KMS-11 (cell line): ENCODE measurements around the gene MMP28.

Experiments
- H2AFZ ChIP-seq: fragments of 200-600 bp; sonication (generic); 2 replicates; pipeline ENCODE4 v1.6.1; 2016; ENCODE audit warnings: antibody characterized with exemption, mixed run types, low read depth
- H3K27ac ChIP-seq: fragments of 200-600 bp; sonication (generic); 2 replicates; pipeline ENCODE4 v1.6.1; 2016; ENCODE audit warnings: mild to moderate bottlenecking, mixed run types
- H3K27me3 ChIP-seq: fragments of 200-600 bp; sonication (generic); 2 replicates; pipeline ENCODE4 v1.6.1; 2017; ENCODE audit warnings: mild to moderate bottlenecking, low read depth, mixed run types, moderate library complexity; ENCODE audit not compliant: insufficient read depth
- H3K36me3 ChIP-seq: fragments of 200-600 bp; sonication (generic); 2 replicates; pipeline ENCODE4 v1.6.1; 2017; ENCODE audit warnings: mild to moderate bottlenecking, mixed run types; ENCODE audit not compliant: insufficient read depth
- H3K4me1 ChIP-seq: fragments of 200-600 bp; sonication (generic); 2 replicates; pipeline ENCODE4 v1.6.1; 2016; ENCODE audit warnings: mild to moderate bottlenecking, low read depth, mixed run types; ENCODE audit not compliant: poor library complexity, severe bottlenecking
- H3K4me2 ChIP-seq: fragments of 200-600 bp; sonication (generic); 2 replicates; pipeline ENCODE4 v1.7.0; 2016; ENCODE audit warnings: mild to moderate bottlenecking, mixed run types
- H3K4me3 ChIP-seq: fragments of 200-600 bp; sonication (generic); IDR thresholded peaks from 2 replicates; pipeline ENCODE4 v1.6.1; 2017; ENCODE audit warnings: low read depth, low read length, mixed read lengths; ENCODE audit not compliant: insufficient read depth
- H3K79me2 ChIP-seq: fragments of 200-600 bp; sonication (generic); 2 replicates; pipeline ENCODE4 v1.6.1; 2016; ENCODE audit warnings: low read depth, mixed run types; ENCODE audit not compliant: insufficient read depth
- H3K9ac ChIP-seq: fragments of 200-600 bp; sonication (generic); 2 replicates; pipeline ENCODE4 v1.6.1; 2016; ENCODE audit warnings: mild to moderate bottlenecking, mixed run types
- H4K20me1 ChIP-seq: fragments of 200-600 bp; sonication (generic); 2 replicates; pipeline ENCODE4 v1.6.1; 2016; ENCODE audit warnings: mild to moderate bottlenecking, mixed run types; ENCODE audit not compliant: insufficient read depth
- TF ChIP-seq, protein P1 (sequence below): fragments of 200-600 bp; sonication (generic); conservative IDR thresholded peaks from 2 replicates; pipeline ENCODE4 v1.6.1; 2017; ENCODE audit warnings: low read depth, mild to moderate bottlenecking, antibody characterized with exemption, low read length, moderate library complexity, mixed read lengths

MMP28 gene

DNA sequence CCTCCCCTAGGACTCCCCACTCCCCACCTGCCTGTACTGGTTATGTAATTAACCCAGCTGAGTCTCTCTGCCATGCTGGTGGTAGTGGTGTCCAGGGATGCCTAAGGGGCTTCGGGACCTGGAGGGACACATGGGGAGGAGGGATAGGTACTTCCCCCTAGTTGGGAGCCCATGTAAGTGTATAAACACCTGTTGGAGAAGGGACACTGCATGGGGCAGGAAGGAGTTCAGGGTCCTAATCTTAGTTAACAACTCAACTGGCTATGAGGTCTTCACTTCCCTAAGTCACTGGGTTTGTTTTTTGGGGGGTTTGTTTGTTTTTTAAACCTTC is 62.7 kb downstream of the MMP28 start:
- Histone ChIP-seq H2AFZ (no peak overlapping the region), H3K4me2 (no peak overlapping the region), H3K4me3 (no peak overlapping the region), H3K79me2 (no peaks in the 10 kb centered on the region), H3K36me3 (no peaks in the 10 kb centered on the region), H3K27me3 (no peaks in the 10 kb centered on the region), H4K20me1 (no peaks in the 10 kb centered on the region), H3K4me1 (no peaks in the 10 kb centered on the region), H3K27ac (no peak overlapping the region), H3K9ac (no peak overlapping the region)
- TF ChIP-seq, protein P1, sequence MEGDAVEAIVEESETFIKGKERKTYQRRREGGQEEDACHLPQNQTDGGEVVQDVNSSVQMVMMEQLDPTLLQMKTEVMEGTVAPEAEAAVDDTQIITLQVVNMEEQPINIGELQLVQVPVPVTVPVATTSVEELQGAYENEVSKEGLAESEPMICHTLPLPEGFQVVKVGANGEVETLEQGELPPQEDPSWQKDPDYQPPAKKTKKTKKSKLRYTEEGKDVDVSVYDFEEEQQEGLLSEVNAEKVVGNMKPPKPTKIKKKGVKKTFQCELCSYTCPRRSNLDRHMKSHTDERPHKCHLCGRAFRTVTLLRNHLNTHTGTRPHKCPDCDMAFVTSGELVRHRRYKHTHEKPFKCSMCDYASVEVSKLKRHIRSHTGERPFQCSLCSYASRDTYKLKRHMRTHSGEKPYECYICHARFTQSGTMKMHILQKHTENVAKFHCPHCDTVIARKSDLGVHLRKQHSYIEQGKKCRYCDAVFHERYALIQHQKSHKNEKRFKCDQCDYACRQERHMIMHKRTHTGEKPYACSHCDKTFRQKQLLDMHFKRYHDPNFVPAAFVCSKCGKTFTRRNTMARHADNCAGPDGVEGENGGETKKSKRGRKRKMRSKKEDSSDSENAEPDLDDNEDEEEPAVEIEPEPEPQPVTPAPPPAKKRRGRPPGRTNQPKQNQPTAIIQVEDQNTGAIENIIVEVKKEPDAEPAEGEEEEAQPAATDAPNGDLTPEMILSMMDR = no peak

DNA sequence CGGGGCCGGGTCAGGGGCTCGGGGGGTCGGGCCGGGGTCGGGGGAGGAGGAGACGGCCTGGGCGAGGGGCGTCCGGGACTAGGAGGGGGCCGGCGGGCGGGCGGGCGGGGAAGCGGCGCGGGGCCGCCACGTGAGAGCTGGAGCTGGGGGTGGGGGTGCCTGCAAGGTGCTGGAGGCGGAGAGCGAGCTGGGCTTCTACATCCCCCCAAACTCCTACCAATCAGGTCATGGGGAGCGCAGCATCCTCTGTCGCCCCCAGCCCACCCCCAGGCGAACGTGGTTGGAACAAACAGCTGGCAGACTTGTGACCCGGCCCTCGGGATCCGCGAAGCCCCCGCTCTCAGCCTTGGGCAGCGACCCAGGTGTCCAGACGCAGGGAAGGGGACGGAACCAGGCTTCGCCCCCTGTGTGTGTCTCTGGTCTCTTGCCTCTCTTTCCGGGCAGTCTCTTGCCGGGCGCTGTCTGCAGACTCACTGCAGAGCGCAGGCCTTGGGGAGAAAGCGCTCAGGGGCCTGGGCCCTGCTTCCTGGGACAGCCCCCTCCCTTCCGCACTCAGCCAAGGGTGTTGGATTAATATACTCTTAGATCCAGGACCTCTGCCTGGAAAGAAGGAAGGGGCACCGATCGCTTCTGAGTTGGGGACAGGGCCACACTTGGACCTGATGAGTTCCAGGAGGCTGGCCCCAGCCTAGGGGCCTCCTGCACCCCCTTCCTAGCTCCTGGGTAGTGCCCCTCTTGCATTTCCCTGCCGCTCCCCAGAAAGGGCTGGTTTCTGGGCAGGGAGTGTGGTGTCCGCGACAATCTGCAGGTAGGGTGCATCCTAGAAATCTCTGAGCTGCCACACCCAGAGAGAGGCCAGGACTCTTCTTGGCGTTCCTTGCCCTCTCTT is 63.3 kb downstream of the MMP28 start:
- Histone ChIP-seq H3K4me2 (no peak overlapping the region), H3K27me3 (no peaks in the 10 kb centered on the region), H3K36me3 (no peaks in the 10 kb centered on the region), H3K79me2 (no peaks in the 10 kb centered on the region), H3K27ac (no peak overlapping the region), H4K20me1 (no peaks in the 10 kb centered on the region), H3K9ac (no peak overlapping the region), H3K4me1 (no peaks in the 10 kb centered on the region), H3K4me3 (no peak overlapping the region), H2AFZ (no peak overlapping the region)
- TF ChIP-seq, protein P1 = no peak

DNA sequence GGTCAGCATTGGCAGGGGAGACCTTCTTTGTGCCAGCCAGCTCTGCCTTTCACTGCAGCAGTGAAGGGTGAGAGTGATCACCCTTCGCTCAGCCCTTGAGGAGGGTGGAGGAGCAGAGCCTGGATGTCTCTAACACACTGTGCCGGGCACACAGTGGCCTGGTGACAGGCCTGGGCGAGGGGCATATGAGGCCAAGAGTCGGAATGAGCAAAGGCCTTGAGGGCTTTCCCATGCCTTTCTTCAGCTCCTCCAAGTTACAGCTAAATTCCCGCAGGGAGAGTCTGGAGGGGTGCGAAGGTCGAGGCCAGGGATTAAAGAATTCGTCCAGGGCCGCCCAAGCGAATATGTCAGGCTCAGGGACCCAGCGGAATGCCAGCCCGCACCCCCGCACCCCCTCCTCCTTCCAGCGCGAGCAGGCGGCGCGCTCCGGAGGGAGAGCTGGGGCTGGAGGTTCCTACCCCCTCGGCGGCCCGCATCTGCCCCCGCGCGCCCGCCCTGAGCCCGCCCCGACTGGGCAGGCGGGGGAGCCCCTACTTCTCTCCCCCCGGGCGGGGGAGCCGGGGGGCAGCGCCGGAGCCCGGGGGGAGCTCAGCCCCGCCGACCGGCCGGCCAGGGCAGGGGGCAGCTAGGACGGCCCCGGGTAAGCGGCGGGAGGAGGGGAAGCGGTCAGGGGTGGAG is 64.1 kb downstream of the MMP28 start, which contains the start of gene RASL10B:
Gene RASL10B (plus strand): TSS at position 401 of the 678 bp plus-strand sequence. CDS start 3,546 bp downstream, outside the sequence.
- H3K36me3 ChIP-seq = no peaks in the 10 kb centered on the region
- no peaks in the 10 kb centered on the region for H4K20me1 ChIP-seq
- no peak within 1 kb of the TSS for H2AFZ ChIP-seq
- no peak within 1 kb of the TSS for H3K9ac ChIP-seq
- H3K4me3 ChIP-seq = no peak within 1 kb of the TSS
- no peaks in the 10 kb centered on the region for H3K4me1 ChIP-seq
- H3K4me2 ChIP-seq = no peak within 1 kb of the TSS
- no peak within 1 kb of the TSS for H3K27ac ChIP-seq
- TF ChIP-seq, protein P1 = no peak
- H3K27me3 ChIP-seq = no peaks in the 10 kb centered on the region
- no peaks in the 10 kb centered on the region for H3K79me2 ChIP-seq

DNA sequence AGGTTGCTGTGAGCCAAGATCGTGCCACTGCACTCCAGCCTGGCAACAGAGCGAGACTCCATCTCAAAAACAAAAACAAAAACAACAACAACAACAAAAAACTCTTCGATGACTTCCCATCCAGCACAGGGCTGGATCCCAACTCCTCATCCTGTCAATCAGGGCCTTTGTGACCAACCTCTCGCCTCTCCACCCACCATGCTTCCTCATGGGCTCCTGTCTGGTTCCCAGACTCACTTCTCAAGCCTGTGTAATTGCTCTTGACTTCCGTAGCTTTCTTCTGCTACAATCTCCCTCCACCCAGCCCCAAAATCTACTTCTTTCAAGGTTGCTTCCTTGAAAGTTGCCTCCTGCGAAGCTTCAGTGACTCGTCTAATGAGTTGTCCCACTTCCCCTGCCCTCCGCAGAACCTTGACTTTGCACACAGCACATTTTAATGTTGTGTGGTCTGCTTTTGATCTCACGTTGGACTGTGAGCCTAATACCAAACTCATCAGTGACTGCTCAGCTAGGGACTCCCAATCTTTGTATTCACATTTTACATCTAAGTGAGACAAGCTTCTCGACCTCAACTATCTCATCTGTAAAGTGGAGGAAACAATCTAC is 64.9 kb downstream of the MMP28 start:
- no peak overlapping the region for H3K9ac ChIP-seq
- TF ChIP-seq, protein P1 = no peak
- H3K36me3 ChIP-seq = no peaks in the 10 kb centered on the region
- no peaks in the 10 kb centered on the region for H3K27me3 ChIP-seq
- no peaks in the 10 kb centered on the region for H4K20me1 ChIP-seq
- H3K4me3 ChIP-seq = no peak overlapping the region
- H3K4me1 ChIP-seq = no peaks in the 10 kb centered on the region
- H3K79me2 ChIP-seq = no peaks in the 10 kb centered on the region
- no peak overlapping the region for H3K27ac ChIP-seq
- H2AFZ ChIP-seq = no peak overlapping the region
- no peak overlapping the region for H3K4me2 ChIP-seq
